ENCODE measurements around the gene CCL3. TPM values are rescaled to one million over a fixed set of nuclear protein-coding genes. Genes with fewer than 3 reads are reported as not detected.

The CCL3 gene
- total RNA-seq, 1 experiment from 2014 or later = 0.72 TPM

DNA sequence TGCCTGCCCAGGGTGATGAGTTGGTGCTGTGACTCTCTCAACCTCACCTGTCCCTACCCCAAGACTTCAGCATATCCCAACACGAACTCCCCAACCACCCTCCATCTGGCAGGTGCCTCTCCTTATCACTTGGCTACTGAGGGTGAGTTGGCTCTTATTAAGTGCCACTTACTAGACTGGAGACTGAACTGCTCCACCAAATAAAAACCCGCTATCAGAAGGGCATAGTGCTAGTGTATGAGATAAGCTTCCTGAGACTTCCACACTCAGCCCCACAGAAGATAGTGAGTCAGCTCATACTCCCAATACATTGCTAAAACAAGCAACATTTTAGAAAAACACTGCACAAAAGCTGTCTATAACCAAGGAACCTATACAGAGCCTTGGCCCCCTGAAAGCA lies 41.9 kb downstream of the CCL3 start (continued):
- TF ChIP-seq, protein P1, sequence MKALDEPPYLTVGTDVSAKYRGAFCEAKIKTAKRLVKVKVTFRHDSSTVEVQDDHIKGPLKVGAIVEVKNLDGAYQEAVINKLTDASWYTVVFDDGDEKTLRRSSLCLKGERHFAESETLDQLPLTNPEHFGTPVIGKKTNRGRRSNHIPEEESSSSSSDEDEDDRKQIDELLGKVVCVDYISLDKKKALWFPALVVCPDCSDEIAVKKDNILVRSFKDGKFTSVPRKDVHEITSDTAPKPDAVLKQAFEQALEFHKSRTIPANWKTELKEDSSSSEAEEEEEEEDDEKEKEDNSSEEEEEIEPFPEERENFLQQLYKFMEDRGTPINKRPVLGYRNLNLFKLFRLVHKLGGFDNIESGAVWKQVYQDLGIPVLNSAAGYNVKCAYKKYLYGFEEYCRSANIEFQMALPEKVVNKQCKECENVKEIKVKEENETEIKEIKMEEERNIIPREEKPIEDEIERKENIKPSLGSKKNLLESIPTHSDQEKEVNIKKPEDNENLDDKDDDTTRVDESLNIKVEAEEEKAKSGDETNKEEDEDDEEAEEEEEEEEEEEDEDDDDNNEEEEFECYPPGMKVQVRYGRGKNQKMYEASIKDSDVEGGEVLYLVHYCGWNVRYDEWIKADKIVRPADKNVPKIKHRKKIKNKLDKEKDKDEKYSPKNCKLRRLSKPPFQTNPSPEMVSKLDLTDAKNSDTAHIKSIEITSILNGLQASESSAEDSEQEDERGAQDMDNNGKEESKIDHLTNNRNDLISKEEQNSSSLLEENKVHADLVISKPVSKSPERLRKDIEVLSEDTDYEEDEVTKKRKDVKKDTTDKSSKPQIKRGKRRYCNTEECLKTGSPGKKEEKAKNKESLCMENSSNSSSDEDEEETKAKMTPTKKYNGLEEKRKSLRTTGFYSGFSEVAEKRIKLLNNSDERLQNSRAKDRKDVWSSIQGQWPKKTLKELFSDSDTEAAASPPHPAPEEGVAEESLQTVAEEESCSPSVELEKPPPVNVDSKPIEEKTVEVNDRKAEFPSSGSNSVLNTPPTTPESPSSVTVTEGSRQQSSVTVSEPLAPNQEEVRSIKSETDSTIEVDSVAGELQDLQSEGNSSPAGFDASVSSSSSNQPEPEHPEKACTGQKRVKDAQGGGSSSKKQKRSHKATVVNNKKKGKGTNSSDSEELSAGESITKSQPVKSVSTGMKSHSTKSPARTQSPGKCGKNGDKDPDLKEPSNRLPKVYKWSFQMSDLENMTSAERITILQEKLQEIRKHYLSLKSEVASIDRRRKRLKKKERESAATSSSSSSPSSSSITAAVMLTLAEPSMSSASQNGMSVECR (CRISPR knock-in tag; IDR thresholded peaks at IDR 0.05; ENCODE audit: borderline replicate concordance) = no peak
- TF ChIP-seq, protein P2, sequence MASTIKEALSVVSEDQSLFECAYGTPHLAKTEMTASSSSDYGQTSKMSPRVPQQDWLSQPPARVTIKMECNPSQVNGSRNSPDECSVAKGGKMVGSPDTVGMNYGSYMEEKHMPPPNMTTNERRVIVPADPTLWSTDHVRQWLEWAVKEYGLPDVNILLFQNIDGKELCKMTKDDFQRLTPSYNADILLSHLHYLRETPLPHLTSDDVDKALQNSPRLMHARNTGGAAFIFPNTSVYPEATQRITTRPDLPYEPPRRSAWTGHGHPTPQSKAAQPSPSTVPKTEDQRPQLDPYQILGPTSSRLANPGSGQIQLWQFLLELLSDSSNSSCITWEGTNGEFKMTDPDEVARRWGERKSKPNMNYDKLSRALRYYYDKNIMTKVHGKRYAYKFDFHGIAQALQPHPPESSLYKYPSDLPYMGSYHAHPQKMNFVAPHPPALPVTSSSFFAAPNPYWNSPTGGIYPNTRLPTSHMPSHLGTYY (CRISPR knock-in tag; IDR thresholded peaks at IDR 0.05) = no peak

Other genes starting within 250 kb of the CCL3 start
- not detected in 3 replicates for gene HEATR9, start 221.3 kb downstream of the CCL3 start, total RNA-seq (2021)
- 0.17 to 0.37 TPM (median 0.27 TPM) in 3 replicates for gene CCL5, start 209.8 kb downstream of the CCL3 start, total RNA-seq (2021)
- 4.7 to 6.4 TPM (median 5.2 TPM) in 3 replicates for gene RDM1, start 159.4 kb downstream of the CCL3 start, total RNA-seq (2021)
- gene LYZL6, start 146.4 kb downstream of the CCL3 start, total RNA-seq (2021) = not detected in 3 replicates
- not detected in 3 replicates for gene CCL16, start 108.6 kb downstream of the CCL3 start, total RNA-seq (2021)
- gene CCL14, start 103.4 kb downstream of the CCL3 start, total RNA-seq (2021) = not detected in 3 replicates
- gene CCL15, start 88.6 kb downstream of the CCL3 start, total RNA-seq (2021) = not detected in 3 replicates
- not detected in 3 replicates for gene CCL23, start 72.2 kb downstream of the CCL3 start, total RNA-seq (2021)
- gene CCL18, start 25.9 kb downstream of the CCL3 start, total RNA-seq (2021) = not detected in 3 replicates
- 0.37 to 1.2 TPM (median 0.48 TPM) in 3 replicates for gene CCL4, start 13.7 kb upstream of the CCL3 start, total RNA-seq (2021)
- gene TBC1D3B, start 86.5 kb upstream of the CCL3 start, total RNA-seq (2021) = 6.3 to 7.9 TPM (median 7.7 TPM) in 3 replicates
- not detected in 3 replicates for gene CCL3L1, start 106.6 kb upstream of the CCL3 start, total RNA-seq (2021)
- 0.32 TPM in 1 of 3 replicates, not detected in the others for gene CCL4L2, start 120.9 kb upstream of the CCL3 start, total RNA-seq (2021)
- 0.27 to 0.53 TPM (median 0.39 TPM) in 3 replicates for gene TBC1D3I, start 174.4 kb upstream of the CCL3 start, total RNA-seq (2021)
- gene TBC1D3G, start 233.7 kb upstream of the CCL3 start, total RNA-seq (2021) = not detected in 3 replicates